ENCODE data around the gene TMEM165.

DNA sequence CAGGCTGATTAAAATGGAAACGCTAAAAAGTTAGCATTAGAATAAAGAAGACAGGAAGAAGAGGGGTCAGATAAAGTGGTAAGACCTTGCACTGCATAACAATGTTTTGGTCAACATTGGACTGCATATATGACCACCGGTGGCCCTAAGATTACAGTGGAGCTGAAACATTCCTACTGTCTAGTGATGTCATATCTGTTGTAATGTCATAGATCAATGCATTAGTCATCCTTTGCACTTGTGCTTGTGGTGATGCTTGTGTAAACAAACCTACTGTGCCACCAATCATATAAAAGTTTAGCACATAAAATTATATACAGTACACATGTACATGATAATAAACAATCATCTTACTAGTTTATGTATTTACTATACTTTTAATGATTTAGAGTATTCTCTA is 73.0 kb downstream of the TMEM165 start:
- TF ChIP-seq EZH2phosphoT487 (IDR thresholded peaks at IDR 0.05; ENCODE audit: low read depth), result no peak
- TF ChIP-seq, protein P1, sequence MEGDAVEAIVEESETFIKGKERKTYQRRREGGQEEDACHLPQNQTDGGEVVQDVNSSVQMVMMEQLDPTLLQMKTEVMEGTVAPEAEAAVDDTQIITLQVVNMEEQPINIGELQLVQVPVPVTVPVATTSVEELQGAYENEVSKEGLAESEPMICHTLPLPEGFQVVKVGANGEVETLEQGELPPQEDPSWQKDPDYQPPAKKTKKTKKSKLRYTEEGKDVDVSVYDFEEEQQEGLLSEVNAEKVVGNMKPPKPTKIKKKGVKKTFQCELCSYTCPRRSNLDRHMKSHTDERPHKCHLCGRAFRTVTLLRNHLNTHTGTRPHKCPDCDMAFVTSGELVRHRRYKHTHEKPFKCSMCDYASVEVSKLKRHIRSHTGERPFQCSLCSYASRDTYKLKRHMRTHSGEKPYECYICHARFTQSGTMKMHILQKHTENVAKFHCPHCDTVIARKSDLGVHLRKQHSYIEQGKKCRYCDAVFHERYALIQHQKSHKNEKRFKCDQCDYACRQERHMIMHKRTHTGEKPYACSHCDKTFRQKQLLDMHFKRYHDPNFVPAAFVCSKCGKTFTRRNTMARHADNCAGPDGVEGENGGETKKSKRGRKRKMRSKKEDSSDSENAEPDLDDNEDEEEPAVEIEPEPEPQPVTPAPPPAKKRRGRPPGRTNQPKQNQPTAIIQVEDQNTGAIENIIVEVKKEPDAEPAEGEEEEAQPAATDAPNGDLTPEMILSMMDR (IDR thresholded peaks at IDR 0.05; ENCODE audit: low read depth, low read length), result no peak
